Fibroblast of lung (primary cell): ENCODE data around the gene ST6GALNAC5.

Experiments used
- EZH2 ChIP-seq: IDR thresholded peaks from 2 replicates; pipeline ENCODE4 v1.5.1; 2012; ENCODE audit warnings: low read length, control low read depth, mild to moderate bottlenecking; ENCODE audit errors: missing control alignments
- TF ChIP-seq, protein P1 (sequence below), 2 donors: IDR thresholded peaks in 1 of 2; conservative IDR thresholded peaks in 1 of 2; 1 replicate in 1 of 2; 2 replicates in 1 of 2; pipeline ENCODE4 v1.5.1; 2011 to 2012; ENCODE audit warnings: low read length in 2 of 2, control low read depth in 1 of 2, inconsistent platforms in 1 of 2, low read depth in 1 of 2, mild to moderate bottlenecking in 1 of 2

DNA sequence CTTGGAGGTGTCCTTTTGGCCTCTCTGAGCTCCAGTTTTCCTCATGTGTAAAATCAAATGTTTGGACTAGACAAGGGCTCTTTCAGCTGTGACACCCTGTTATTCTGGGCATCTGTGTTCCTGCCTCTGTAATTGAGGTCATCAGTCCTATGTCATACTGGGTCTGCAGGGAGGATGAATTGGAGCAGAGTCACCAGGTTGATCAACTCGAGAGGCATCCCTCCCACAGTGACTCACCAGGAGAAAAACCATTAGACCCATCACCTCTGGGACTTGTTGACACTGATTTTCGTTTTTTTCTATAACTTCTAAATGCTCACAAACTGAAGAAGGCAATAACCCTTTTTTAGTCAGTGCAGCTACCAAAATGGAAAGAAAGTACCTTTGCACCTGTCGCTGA is 82.2 kb downstream of the ST6GALNAC5 start:
- TF ChIP-seq, protein P1, sequence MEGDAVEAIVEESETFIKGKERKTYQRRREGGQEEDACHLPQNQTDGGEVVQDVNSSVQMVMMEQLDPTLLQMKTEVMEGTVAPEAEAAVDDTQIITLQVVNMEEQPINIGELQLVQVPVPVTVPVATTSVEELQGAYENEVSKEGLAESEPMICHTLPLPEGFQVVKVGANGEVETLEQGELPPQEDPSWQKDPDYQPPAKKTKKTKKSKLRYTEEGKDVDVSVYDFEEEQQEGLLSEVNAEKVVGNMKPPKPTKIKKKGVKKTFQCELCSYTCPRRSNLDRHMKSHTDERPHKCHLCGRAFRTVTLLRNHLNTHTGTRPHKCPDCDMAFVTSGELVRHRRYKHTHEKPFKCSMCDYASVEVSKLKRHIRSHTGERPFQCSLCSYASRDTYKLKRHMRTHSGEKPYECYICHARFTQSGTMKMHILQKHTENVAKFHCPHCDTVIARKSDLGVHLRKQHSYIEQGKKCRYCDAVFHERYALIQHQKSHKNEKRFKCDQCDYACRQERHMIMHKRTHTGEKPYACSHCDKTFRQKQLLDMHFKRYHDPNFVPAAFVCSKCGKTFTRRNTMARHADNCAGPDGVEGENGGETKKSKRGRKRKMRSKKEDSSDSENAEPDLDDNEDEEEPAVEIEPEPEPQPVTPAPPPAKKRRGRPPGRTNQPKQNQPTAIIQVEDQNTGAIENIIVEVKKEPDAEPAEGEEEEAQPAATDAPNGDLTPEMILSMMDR (conservative IDR thresholded peaks at IDR 0.05 in 1 of 2, IDR thresholded peaks at IDR 0.05 in 1 of 2; ENCODE audit: low read depth in 1 of 2, low read length in 2 of 2): no peak
- no peak for TF ChIP-seq EZH2
